WTC11 (cell line): ENCODE measurements around the gene ZDHHC14. TPM values are rescaled to one million over a fixed set of nuclear protein-coding genes. Genes with fewer than 3 reads are reported as not detected.

Source experiments
- ATAC-seq: fragments of 200-7000 bp; cut with Tn5 transposase; 2 replicates; pipeline ENCODE4 v1.10.0; 2021; ENCODE audit warnings: mild to moderate bottlenecking, moderate library complexity
- CTCF ChIA-PET: fragments of 300-600 bp; sonication (Branson Sonifier 250); formaldehyde crosslinking; loops from one replicate; lab custom pipeline; 2021; ENCODE audit warnings: antibody characterized with exemption; lab: Charles Lee
- POLR2A ChIA-PET: fragments of 350-600 bp; sonication (Branson Sonifier 250); formaldehyde crosslinking; loops from one replicate; lab custom pipeline; 2021; ENCODE audit warnings: antibody characterized with exemption; lab: Charles Lee
- DNase-seq: peaks from one replicate; pipeline ENCODE4 v3.0.0; 2021; ENCODE audit warnings: low spot score
- H3K27ac Mint-ChIP-seq: 2 replicates; pipeline ENCODE4 v1.8.0; 2021; ENCODE audit warnings: mixed read lengths
- H3K27me3 Mint-ChIP-seq: 2 replicates; pipeline ENCODE4 v1.8.0; 2021; ENCODE audit warnings: low read depth, mild to moderate bottlenecking, moderate library complexity, mixed read lengths
- H3K36me3 Mint-ChIP-seq: 2 replicates; pipeline ENCODE4 v1.8.0; 2021; ENCODE audit warnings: mixed read lengths
- H3K4me1 Mint-ChIP-seq: 2 replicates; pipeline ENCODE4 v1.8.0; 2022; ENCODE audit warnings: mixed read lengths
- H3K4me3 Mint-ChIP-seq: 2 replicates; pipeline ENCODE4 v1.8.0; 2021; ENCODE audit warnings: mild to moderate bottlenecking, moderate library complexity, mixed read lengths
- H3K9me3 Mint-ChIP-seq: 2 replicates; pipeline ENCODE4 v1.8.0; 2021; ENCODE audit warnings: mixed read lengths
- ATF1 ChIP-seq: sonication (generic); formaldehyde crosslinking; IDR thresholded peaks from 2 replicates; pipeline ENCODE4 v1.8.1; 2023; ENCODE audit warnings: mild to moderate bottlenecking, moderate library complexity, missing genetic modification reagents
- ATF3 ChIP-seq: sonication (generic); formaldehyde crosslinking; conservative IDR thresholded peaks from 2 replicates; pipeline ENCODE4 v1.8.1; 2022; ENCODE audit warnings: mild to moderate bottlenecking, missing genetic modification reagents
- CBFB ChIP-seq: sonication (generic); formaldehyde crosslinking; IDR thresholded peaks from 2 replicates; pipeline ENCODE4 v1.8.1; 2022; ENCODE audit warnings: mild to moderate bottlenecking, low read depth, missing genetic modification reagents
- CREM ChIP-seq: sonication (generic); formaldehyde crosslinking; IDR thresholded peaks from 2 replicates; pipeline ENCODE4 v1.8.1; 2022; ENCODE audit warnings: mild to moderate bottlenecking, missing genetic modification reagents, moderate library complexity
- CTCF ChIP-seq: fragments of 200-600 bp; IDR thresholded peaks from 2 replicates; pipeline ENCODE4 v1.8.0; 2022; ENCODE audit warnings: antibody characterized with exemption
- E2F4 ChIP-seq: sonication (generic); formaldehyde crosslinking; IDR thresholded peaks from 2 replicates; pipeline ENCODE4 v1.8.1; 2022; ENCODE audit warnings: low read depth, mild to moderate bottlenecking, moderate library complexity, missing genetic modification reagents, borderline replicate concordance
- E2F5 ChIP-seq: sonication (generic); formaldehyde crosslinking; IDR thresholded peaks from 2 replicates; pipeline ENCODE4 v1.8.1; 2022; ENCODE audit warnings: mild to moderate bottlenecking, moderate library complexity, missing genetic modification reagents
- ELF4 ChIP-seq: sonication (generic); formaldehyde crosslinking; IDR thresholded peaks from 2 replicates; pipeline ENCODE4 v1.8.1; 2022; ENCODE audit warnings: low read depth, mild to moderate bottlenecking, moderate library complexity, missing genetic modification reagents
- ESRRA ChIP-seq: sonication (generic); formaldehyde crosslinking; IDR thresholded peaks from 2 replicates; pipeline ENCODE4 v1.8.1; 2022; ENCODE audit warnings: mild to moderate bottlenecking, missing genetic modification reagents, borderline replicate concordance
- FOXP1 ChIP-seq: sonication (generic); formaldehyde crosslinking; IDR thresholded peaks from 2 replicates; pipeline ENCODE4 v1.8.0; 2022; ENCODE audit warnings: missing genetic modification reagents, mild to moderate bottlenecking, moderate library complexity, borderline replicate concordance
- GABPB1 ChIP-seq: sonication (generic); formaldehyde crosslinking; IDR thresholded peaks from 2 replicates; pipeline ENCODE4 v1.8.1; 2023; ENCODE audit warnings: mild to moderate bottlenecking, missing genetic modification reagents
- IRF2 ChIP-seq: sonication (generic); formaldehyde crosslinking; IDR thresholded peaks from 2 replicates; pipeline ENCODE4 v1.8.0; 2022; ENCODE audit warnings: low read depth, missing genetic modification reagents, borderline replicate concordance
- JAZF1 ChIP-seq: fragments of 250-450 bp; sonication (Bioruptor Pico); IDR thresholded peaks from 2 replicates; pipeline ENCODE4 v1.9.0; 2021; ENCODE audit warnings: moderate library complexity, mild to moderate bottlenecking, inconsistent platforms
- JUN ChIP-seq: sonication (generic); formaldehyde crosslinking; IDR thresholded peaks from 2 replicates; pipeline ENCODE4 v1.8.0; 2023; ENCODE audit warnings: mild to moderate bottlenecking, missing genetic modification reagents
- MXD4 ChIP-seq: fragments of 250-450 bp; sonication (Bioruptor Pico); IDR thresholded peaks from 2 replicates; pipeline ENCODE4 v1.8.0; 2021; ENCODE audit warnings: mild to moderate bottlenecking, moderate library complexity, borderline replicate concordance
- MYBL2 ChIP-seq: sonication (generic); formaldehyde crosslinking; IDR thresholded peaks from 2 replicates; pipeline ENCODE4 v1.8.1; 2023; ENCODE audit warnings: mild to moderate bottlenecking, moderate library complexity, missing genetic modification reagents
- NFATC4 ChIP-seq: fragments of 250-450 bp; sonication (Bioruptor Pico); IDR thresholded peaks from 2 replicates; pipeline ENCODE4 v1.9.0; 2021; ENCODE audit warnings: mild to moderate bottlenecking
- NR3C1 ChIP-seq: sonication (generic); formaldehyde crosslinking; conservative IDR thresholded peaks from 2 replicates; pipeline ENCODE4 v1.8.1; 2023; ENCODE audit warnings: low read depth, mild to moderate bottlenecking, missing genetic modification reagents
- PRDM15 ChIP-seq: sonication (generic); formaldehyde crosslinking; IDR thresholded peaks from 2 replicates; pipeline ENCODE4 v1.8.0; 2022; ENCODE audit warnings: missing genetic modification reagents
- RORB ChIP-seq: fragments of 250-450 bp; sonication (Bioruptor Pico); IDR thresholded peaks from 2 replicates; pipeline ENCODE4 v1.9.0; 2021; ENCODE audit warnings: mild to moderate bottlenecking
- SMAD4 ChIP-seq: sonication (generic); formaldehyde crosslinking; IDR thresholded peaks from 2 replicates; pipeline ENCODE4 v1.8.0; 2022; ENCODE audit warnings: mild to moderate bottlenecking, missing genetic modification reagents
- TEAD1 ChIP-seq: sonication (generic); formaldehyde crosslinking; IDR thresholded peaks from 2 replicates; pipeline ENCODE4 v1.8.0; 2022; ENCODE audit warnings: mild to moderate bottlenecking, missing genetic modification reagents
- ZNF138 ChIP-seq: sonication (generic); formaldehyde crosslinking; conservative IDR thresholded peaks from 2 replicates; pipeline ENCODE4 v1.8.1; 2022; ENCODE audit warnings: mild to moderate bottlenecking, moderate library complexity, missing genetic modification reagents
- ZNF396 ChIP-seq: fragments of 250-450 bp; sonication (Bioruptor Pico); IDR thresholded peaks from 2 replicates; pipeline ENCODE4 v1.8.0; 2021; ENCODE audit warnings: mild to moderate bottlenecking, moderate library complexity, borderline replicate concordance
- ZNF416 ChIP-seq: fragments of 250-450 bp; sonication (Bioruptor Pico); IDR thresholded peaks from 2 replicates; pipeline ENCODE4 v1.9.0; 2021; ENCODE audit warnings: mild to moderate bottlenecking, inconsistent platforms
- ZNF423 ChIP-seq: fragments of 250-450 bp; sonication (Bioruptor Pico); IDR thresholded peaks from 2 replicates; pipeline ENCODE4 v2.1.2; 2022; ENCODE audit warnings: mild to moderate bottlenecking, moderate library complexity
- ZNF512 ChIP-seq: sonication (generic); formaldehyde crosslinking; IDR thresholded peaks from 2 replicates; pipeline ENCODE4 v1.8.1; 2022; ENCODE audit warnings: missing genetic modification reagents, borderline replicate concordance
- ZNF671 ChIP-seq: fragments of 250-450 bp; sonication (Bioruptor Pico); IDR thresholded peaks from 2 replicates; pipeline ENCODE4 v1.8.0; 2021; ENCODE audit warnings: mild to moderate bottlenecking
- total RNA-seq: library from RNA; stranded (reverse); gene quantifications from 3 replicates; pipeline ENCODE4 v1.2.3, GENCODE V29; 2021
- TF ChIP-seq, protein P1 (sequence below): fragments of 250-450 bp; sonication (Bioruptor Pico); IDR thresholded peaks from 2 replicates; pipeline ENCODE4 v1.9.0; 2021; ENCODE audit warnings: moderate library complexity, mild to moderate bottlenecking, inconsistent platforms, borderline replicate concordance

Gene ZDHHC14
- total RNA-seq, 1 experiment from 2014 or later, result 6.6 TPM

DNA sequence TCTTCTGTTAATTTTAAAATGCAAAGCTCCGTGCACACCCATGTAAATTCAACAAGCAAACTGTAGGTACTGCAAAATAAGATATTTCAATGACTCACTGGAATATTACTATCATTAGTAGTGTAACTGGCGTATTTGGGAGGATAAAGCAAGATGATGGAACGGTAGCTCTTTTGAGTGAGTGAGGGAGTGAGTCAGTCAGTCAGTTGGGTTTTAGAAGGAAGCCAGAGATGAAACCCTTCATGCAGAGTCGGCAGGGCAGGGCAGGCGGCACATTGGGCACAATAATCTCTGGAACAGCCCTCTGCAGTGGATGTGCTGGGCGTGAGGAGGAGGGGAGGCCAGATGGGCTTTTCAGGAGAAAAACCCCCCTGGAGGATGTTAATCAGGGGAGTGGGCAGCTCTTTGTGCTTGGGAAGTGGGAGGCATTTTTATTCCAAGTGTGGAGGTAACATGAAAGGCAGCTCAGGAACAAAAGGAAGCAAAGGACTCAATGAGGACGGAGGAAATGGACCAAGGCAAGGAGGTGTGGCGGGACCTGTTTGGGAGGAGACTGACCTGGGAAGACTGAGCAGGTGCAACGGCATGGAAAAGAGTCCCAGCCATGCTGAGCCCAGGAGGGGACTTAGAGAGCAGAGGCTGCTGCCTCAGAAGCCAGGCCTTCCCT, 171.2 kb downstream of the ZDHHC14 start:
- DNase-seq (peak; percentile 83), ATAC-seq (peak; percentile 94)
- TF ChIP-seq TEAD1 (CRISPR knock-in tag), result peak; percentile 39; the same call in 1 of the 2 replicates
- TF ChIP-seq MYBL2 (CRISPR knock-in tag), result 0 out of 2 replicates have a peak, but pooled peaks have one; percentile 63
- TF ChIP-seq ATF1 (CRISPR knock-in tag), result no peak
- TF ChIP-seq IRF2 (CRISPR knock-in tag), result no peak
- TF ChIP-seq ZNF671 (CRISPR knock-in tag), result no peak
- no peak for TF ChIP-seq E2F5
- TF ChIP-seq FOXP1 (CRISPR knock-in tag), result peak; percentile 76
- no peak for TF ChIP-seq GABPB1
- TF ChIP-seq RORB, result no peak
- TF ChIP-seq CREM (CRISPR knock-in tag), result no peak
- no peak for TF ChIP-seq JAZF1 (CRISPR knock-in tag)
- TF ChIP-seq, protein P1, sequence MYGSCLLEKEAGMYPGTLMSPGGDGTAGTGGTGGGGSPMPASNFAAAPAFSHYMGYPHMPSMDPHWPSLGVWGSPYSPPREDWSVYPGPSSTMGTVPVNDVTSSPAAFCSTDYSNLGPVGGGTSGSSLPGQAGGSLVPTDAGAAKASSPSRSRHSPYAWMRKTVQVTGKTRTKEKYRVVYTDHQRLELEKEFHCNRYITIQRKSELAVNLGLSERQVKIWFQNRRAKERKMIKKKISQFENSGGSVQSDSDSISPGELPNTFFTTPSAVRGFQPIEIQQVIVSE (CRISPR knock-in tag), result no peak
- TF ChIP-seq ZNF396 (CRISPR knock-in tag), result no peak
- TF ChIP-seq ZNF512 (CRISPR knock-in tag), result no peak
- TF ChIP-seq ZNF423 (CRISPR knock-in tag), result peak; percentile 46; the same call in 1 of the 2 replicates
- no peak for TF ChIP-seq ATF3 (CRISPR knock-in tag)
- no peak for TF ChIP-seq MXD4
- no peak for TF ChIP-seq NR3C1 (CRISPR knock-in tag)
- no peak for TF ChIP-seq SMAD4 (CRISPR knock-in tag)
- no peak for TF ChIP-seq E2F4 (CRISPR knock-in tag)
- TF ChIP-seq JUN (CRISPR knock-in tag), result no peak
- TF ChIP-seq CBFB (CRISPR knock-in tag), result peak; percentile 83; the same call in 1 of the 2 replicates
- 0 out of 2 replicates have a peak, but pooled peaks have one; percentile 34 for TF ChIP-seq ZNF138
- no peak for TF ChIP-seq CTCF
- no peak for TF ChIP-seq NFATC4 (CRISPR knock-in tag)
- no peak for TF ChIP-seq ELF4 (CRISPR knock-in tag)
- peak; percentile 39; the same call in 1 of the 2 replicates for TF ChIP-seq PRDM15
- TF ChIP-seq ZNF416 (CRISPR knock-in tag), result no peak
- TF ChIP-seq ESRRA (CRISPR knock-in tag), result peak; percentile 43; the same call in 1 of the 2 replicates

More for the DNA sequence above, 171.2 kb downstream of the ZDHHC14 start:
- Mint-ChIP-seq H3K4me3 (peak overlapping the region; percentile 32), H3K27me3 (no peaks in the 10 kb centered on the region; the same call in none of the 2 replicates), H3K27ac (peak overlapping the region; percentile 97), H3K4me1 (peaks cover 75% of the 10 kb centered on the region), H3K36me3 (peaks cover 8% of the 10 kb centered on the region), H3K9me3 (peaks cover 4% of the 10 kb centered on the region; the same call in 1 of the 2 replicates)
- POLR2A ChIA-PET, result no interaction called here
- CTCF ChIA-PET, result interaction anchor here (0.5 to 1.4 kb wide), 8 partner anchors 17 to 322 kb away, joined by 3 to 7 read pairs (median 4); no protein-coding TSS in a partner anchor
